GM12878 (cell line): ENCODE measurements around the gene ANTXR1. TPM values are rescaled to one million over a fixed set of nuclear protein-coding genes. Genes with fewer than 3 reads are reported as not detected.

Experiments
- ATAC-seq: fragments of 200-7000 bp; cut with Tn5 transposase; 3 replicates; pipeline ENCODE4 v1.9.1; 2020; ENCODE audit warnings: mild to moderate bottlenecking, moderate library complexity
- BruUV-seq: library from RNA; stranded (reverse); fragments of 400-500 nt; replicated peaks from 2 replicates; lab custom pipeline; 2021; lab: Mats Ljungman, UMichigan
- CTCF ChIA-PET: fragments of 300-600 bp; sonication (Branson Sonifier 250); formaldehyde crosslinking; extraction: SDS; loops from one replicate; lab custom pipeline; 2021; ENCODE audit warnings: inconsistent platforms; lab: Yijun Ruan, JAX
- POLR2A ChIA-PET: fragments of 350-600 bp; formaldehyde crosslinking; extraction: SDS; loops from one replicate; lab custom pipeline; 2021; ENCODE audit warnings: inconsistent platforms; lab: Charles Lee
- RAD21 ChIA-PET: fragments of 300-600 bp; sonication (Branson Sonifier 250); formaldehyde crosslinking; loops from one replicate; lab custom pipeline; 2023; ENCODE audit warnings: antibody characterized with exemption; ENCODE audit not compliant: unreplicated experiment; lab: Charles Lee
- SMC1A ChIA-PET: fragments of 300-600 bp; sonication (Branson Sonifier 250); formaldehyde crosslinking; loops from one replicate; lab custom pipeline; 2023; ENCODE audit not compliant: unreplicated experiment, uncharacterized antibody; lab: Charles Lee
- DNase-seq: peaks from one replicate; pipeline ENCODE4 v3.0.0-alpha.2; 2011; ENCODE audit warnings: low read depth, low spot score
- FAIRE-seq: peaks from 3 replicates; lab custom pipeline; 2011; peaks lifted over from hg19 to GRCh38; lab: Jason Lieb, UNC
- H2AFZ ChIP-seq: 2 replicates; pipeline ENCODE4 v1.6.0; 2011; ENCODE audit warnings: low read depth, low read length, control low read depth; ENCODE audit not compliant: control insufficient read depth
- H3K27ac ChIP-seq: 2 replicates; pipeline ENCODE4 v1.5.1; 2011; ENCODE audit warnings: control low read depth; ENCODE audit not compliant: control insufficient read depth, insufficient read depth
- H3K27me3 ChIP-seq, 2 experiments: replicated peaks in 1 of 2; 2 replicates each; pipeline versions ENCODE4 v1.6.0 to v1.6.1; 2011; ENCODE audit warnings: low read length in 1 of 2; ENCODE audit not compliant: control insufficient read depth in 2 of 2, insufficient read depth in 2 of 2
- H3K36me3 ChIP-seq, 2 experiments: 2 replicates each; pipeline ENCODE4 v1.5.1; 2011; ENCODE audit warnings: low read length in 1 of 2; ENCODE audit not compliant: control insufficient read depth in 2 of 2, insufficient read depth in 2 of 2
- H3K4me1 ChIP-seq: 2 replicates; pipeline ENCODE4 v1.6.1; 2011; ENCODE audit warnings: mild to moderate bottlenecking, low read length, moderate library complexity, mixed read lengths; ENCODE audit not compliant: control insufficient read depth, insufficient read depth
- H3K4me2 ChIP-seq: 2 replicates; pipeline ENCODE4 v1.6.0; 2011; ENCODE audit warnings: control low read depth; ENCODE audit not compliant: control insufficient read depth, insufficient read depth
- H3K4me3 ChIP-seq: fragments of 200-600 bp; sonication (generic); 2 replicates; pipeline ENCODE4 v1.5.1; 2016
- H3K79me2 ChIP-seq: 2 replicates; pipeline ENCODE4 v1.6.0; 2011; ENCODE audit warnings: low read length; ENCODE audit not compliant: control insufficient read depth, insufficient read depth
- H3K9ac ChIP-seq: 2 replicates; pipeline ENCODE4 v1.8.0; 2011; ENCODE audit warnings: low read length, control low read depth, mixed read lengths; ENCODE audit not compliant: control insufficient read depth, insufficient read depth
- H3K9me3 ChIP-seq: replicated peaks from 3 replicates; pipeline ENCODE4 v1.5.1; 2011; ENCODE audit warnings: mild to moderate bottlenecking, low read length; ENCODE audit not compliant: control insufficient read depth, insufficient read depth
- H4K20me1 ChIP-seq: 2 replicates; pipeline ENCODE4 v1.6.0; 2011; ENCODE audit not compliant: control insufficient read depth, insufficient read depth
- GATAD2B ChIP-seq: fragments of 450-650 bp; conservative IDR thresholded peaks from 2 replicates; pipeline ENCODE4 v1.6.1; 2017; ENCODE audit warnings: low read depth, mild to moderate bottlenecking, moderate library complexity
- IKZF2 ChIP-seq, 2 experiments: fragments of 450-650 bp; IDR thresholded peaks; 2 replicates each; pipeline ENCODE4 v1.6.1; 2017; ENCODE audit warnings: mild to moderate bottlenecking in 2 of 2, moderate library complexity in 2 of 2
- MEF2B ChIP-seq: fragments of 450-650 bp; IDR thresholded peaks from 2 replicates; pipeline ENCODE4 v1.6.1; 2018; ENCODE audit warnings: mild to moderate bottlenecking, moderate library complexity; ENCODE audit not compliant: partially characterized antibody, poor library complexity, severe bottlenecking
- MTA3 ChIP-seq: IDR thresholded peaks from 2 replicates; pipeline ENCODE4 v1.6.1; 2012; ENCODE audit warnings: low read length, inconsistent platforms, borderline replicate concordance
- NFIC ChIP-seq: IDR thresholded peaks from 2 replicates; pipeline ENCODE4 v1.6.1; 2012; ENCODE audit warnings: low read depth, mild to moderate bottlenecking, inconsistent platforms, low read length, moderate library complexity
- NRF1 ChIP-seq: conservative IDR thresholded peaks from 2 replicates; pipeline ENCODE4 v1.6.1; 2011; ENCODE audit warnings: mild to moderate bottlenecking, low read depth, low read length, improper control_type of control experiment
- REST ChIP-seq: IDR thresholded peaks from 2 replicates; pipeline ENCODE4 v1.6.1; 2012; ENCODE audit warnings: mild to moderate bottlenecking, low read depth, low read length
- SREBF2 ChIP-seq: IDR thresholded peaks from 2 replicates; pipeline ENCODE4 v1.6.1; 2012; ENCODE audit warnings: mild to moderate bottlenecking, low read length
- WRNIP1 ChIP-seq: IDR thresholded peaks from 2 replicates; pipeline ENCODE4 v1.6.1; 2011; ENCODE audit warnings: low read depth, low read length, improper control_type of control experiment, borderline replicate concordance
- ZBED1 ChIP-seq: IDR thresholded peaks from 2 replicates; pipeline ENCODE4 v1.6.1; 2016; ENCODE audit warnings: borderline replicate concordance
- WGBS: methylation state at CpG from one replicate; pipeline ENCODE4 v1.1.6; 2016; ENCODE audit warnings: low lambda C conversion rate; ENCODE audit not compliant: insufficient replicate concordance, insufficient coverage; ENCODE audit errors: missing lambda C conversion rate; 5-methylcytosine and 5-hydroxymethylcytosine counted together
- in situ Hi-C: fragments of 300-500 bp; cut with MboI; formaldehyde crosslinking; loops from 9 replicates; pipeline ENCODE4 v1.14.3; 2018; ENCODE audit warnings: mixed read lengths
- intact Hi-C: fragments of 100-400 bp; cut with micrococcal nuclease; formaldehyde crosslinking; loops from one replicate; pipeline ENCODE4 v1.14.2; 2022; ENCODE audit not compliant: unreplicated experiment
- polyA plus RNA-seq, 11 experiments: library from polyadenylated mRNA; depleted of rRNA in 4 of 11; unstranded in 6 of 11; stranded (reverse) in 5 of 11; fragments of >200 nt; fragmentation: Nextera tagmentation in 4 of 11; fragmentation: Illumina TruSeq in 1 of 11; extraction: Ambion mirVana in 4 of 11; extraction: Trizol in 1 of 11; gene quantifications; 1 replicate in 1 of 11; 2 replicates in 10 of 11; pipeline versions ENCODE4 v1.2.1 to v1.2.3, GENCODE V29; 2011 to 2016; ENCODE audit warnings: inconsistent platforms in 2 of 11, missing spikeins in 2 of 11, low read depth in 1 of 11
- total RNA-seq, 4 experiments: library from RNA; depleted of rRNA in 3 of 4; stranded (reverse); fragments of >200 nt in 3 of 4; fragmentation: Illumina TruSeq in 1 of 4; extraction: Trizol in 1 of 4; gene quantifications; 2 replicates each; pipeline versions ENCODE4 v1.2.1 to v1.2.3, GENCODE V29; 2013 to 2021
- TF ChIP-seq, protein P1 (sequence below): IDR thresholded peaks from 2 replicates; pipeline ENCODE4 v1.6.1; 2012; ENCODE audit warnings: low read depth, low read length, improper control_type of control experiment

The ANTXR1 gene
- total and polyA plus RNA-seq, 10 of the 15 experiments (the other 5 are each of a cell fraction or from before 2014, with no cell fraction given), result 0.09 to 0.26 TPM; not detected in 8

GRCh38 chr2:69081001-69081580 lies 68.1 kb downstream of the ANTXR1 start:
- H2AFZ ChIP-seq, result no peak overlapping the region
- DNase-seq, result no peak
- ChIA-PET RAD21 (no interaction called here), POLR2A (no interaction called here), SMC1A (interaction anchor here (1.5 kb wide), 1 partner anchor 9 kb away, joined by 4 read pairs; no protein-coding TSS in a partner anchor), CTCF (no interaction called here)
- no peaks in the 10 kb centered on the region for H3K79me2 ChIP-seq
- BruUV-seq, result no TSS peak
- intact Hi-C loops, result no loop called here
- H3K4me3 ChIP-seq, result no peak overlapping the region
- FAIRE-seq, result no peak
- 84% methylated on average over 3 of the region's 3 CpGs for WGBS
- no peak overlapping the region for H3K4me2 ChIP-seq
- H3K36me3 ChIP-seq, result no peaks in the 10 kb centered on the region
- no peak for ATAC-seq
- peaks cover 5 to 7% of the 10 kb centered on the region in 2 experiments; a peak in 3 of 4 replicates for H3K27me3 ChIP-seq
- no peaks in the 10 kb centered on the region for H4K20me1 ChIP-seq
- H3K27ac ChIP-seq, result no peak overlapping the region
- no peak overlapping the region for H3K9ac ChIP-seq
- H3K9me3 ChIP-seq, result no peaks in the 10 kb centered on the region
- TF ChIP-seq, protein P1, sequence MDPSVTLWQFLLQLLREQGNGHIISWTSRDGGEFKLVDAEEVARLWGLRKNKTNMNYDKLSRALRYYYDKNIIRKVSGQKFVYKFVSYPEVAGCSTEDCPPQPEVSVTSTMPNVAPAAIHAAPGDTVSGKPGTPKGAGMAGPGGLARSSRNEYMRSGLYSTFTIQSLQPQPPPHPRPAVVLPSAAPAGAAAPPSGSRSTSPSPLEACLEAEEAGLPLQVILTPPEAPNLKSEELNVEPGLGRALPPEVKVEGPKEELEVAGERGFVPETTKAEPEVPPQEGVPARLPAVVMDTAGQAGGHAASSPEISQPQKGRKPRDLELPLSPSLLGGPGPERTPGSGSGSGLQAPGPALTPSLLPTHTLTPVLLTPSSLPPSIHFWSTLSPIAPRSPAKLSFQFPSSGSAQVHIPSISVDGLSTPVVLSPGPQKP, result no peak
- TF ChIP-seq NFIC (no peak), ZBED1 (no peak), SREBF2 (no peak), REST (no peak), MTA3 (no peak), WRNIP1 (no peak), NRF1 (no peak), MEF2B (no peak), GATAD2B (no peak), IKZF2 (IDR thresholded peaks at IDR 0.05) (no peak)
- TF ChIP-seq, all 136 proteins: peak for 0
- in situ Hi-C loops, result no loop called here
- H3K4me1 ChIP-seq, result no peaks in the 10 kb centered on the region; the same call in 1 of the 2 replicates
